Activated CD4-positive, alpha-beta memory T cell treated with anti-CD3 and anti-CD28 coated beads, Interleukin-2, amount 10 ng/mL, durations not matched to agents 7 days and 5 days (primary cell): ENCODE measurements around the gene OSBPL3. TPM values are rescaled to one million over a fixed set of nuclear protein-coding genes. Genes with fewer than 3 reads are reported as not detected.

Experiments used
- CTCF ChIA-PET: fragments of 350-600 bp; sonication (Branson Sonifier 250); formaldehyde crosslinking; loops from one replicate; lab custom pipeline; 2021; ENCODE audit warnings: antibody characterized with exemption, inconsistent platforms; lab: Charles Lee
- POLR2A ChIA-PET: fragments of 350-600 bp; sonication (Branson Sonifier 250); formaldehyde crosslinking; loops from one replicate; lab custom pipeline; 2021; ENCODE audit warnings: antibody characterized with exemption; lab: Charles Lee
- DNase-seq: peaks from one replicate; pipeline ENCODE4 v3.0.0-alpha.2; 2020
- H3K27ac Mint-ChIP-seq: one replicate; pipeline ENCODE4 v1.8.0; 2021; ENCODE audit warnings: mild to moderate bottlenecking, mixed read lengths
- H3K27me3 Mint-ChIP-seq: one replicate; pipeline ENCODE4 v1.8.0; 2021; ENCODE audit warnings: mixed read lengths
- H3K36me3 Mint-ChIP-seq: one replicate; pipeline ENCODE4 v1.8.0; 2021; ENCODE audit warnings: low read depth, mixed read lengths
- H3K4me1 Mint-ChIP-seq: one replicate; pipeline ENCODE4 v1.8.0; 2021; ENCODE audit warnings: mixed read lengths
- H3K4me3 Mint-ChIP-seq: one replicate; pipeline ENCODE4 v1.8.0; 2021; ENCODE audit warnings: mild to moderate bottlenecking, mixed read lengths
- H3K9me3 Mint-ChIP-seq: one replicate; pipeline ENCODE4 v1.8.0; 2021; ENCODE audit warnings: mixed read lengths
- total RNA-seq, 2 experiments: library from RNA; stranded (reverse); gene quantifications; one replicate each; pipeline ENCODE4 v1.2.3, GENCODE V29; 2021

The OSBPL3 gene
- total RNA-seq, 2 experiments from 2014 or later, result 90.3 to 99.9 TPM

DNA sequence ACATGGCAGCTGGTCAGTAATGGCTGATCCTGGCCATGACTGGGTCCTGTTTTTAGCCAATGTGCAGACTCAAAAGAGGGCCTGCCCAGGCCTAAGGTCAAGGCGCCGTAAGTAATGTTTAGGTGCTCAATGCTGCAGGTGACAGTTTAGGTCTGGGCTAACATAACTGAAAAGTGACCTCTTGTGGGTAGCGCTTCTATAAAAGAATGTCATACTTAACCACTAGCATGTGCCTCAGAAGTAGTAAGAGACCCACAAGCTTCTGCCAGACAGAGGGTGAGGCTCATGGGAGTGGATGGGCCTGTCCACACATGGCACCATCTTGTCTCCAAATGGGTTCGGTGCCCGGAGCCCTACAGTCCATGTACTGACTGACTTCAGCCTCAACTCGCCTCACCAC is 132.2 kb downstream of the OSBPL3 start:
- ChIA-PET POLR2A (no interaction called here), CTCF (interaction anchor here (1.0 to 1.1 kb wide), 2 partner anchors 29 to 36 kb away, joined by 3 read pairs; no protein-coding TSS in a partner anchor)
- Mint-ChIP-seq H3K4me3 (no peak overlapping the region), H3K9me3 (no peaks in the 10 kb centered on the region), H3K4me1 (peaks cover 19% of the 10 kb centered on the region), H3K27me3 (no peaks in the 10 kb centered on the region), H3K36me3 (peaks cover 65% of the 10 kb centered on the region), H3K27ac (no peak overlapping the region)
- DNase-seq, result no peak

DNA sequence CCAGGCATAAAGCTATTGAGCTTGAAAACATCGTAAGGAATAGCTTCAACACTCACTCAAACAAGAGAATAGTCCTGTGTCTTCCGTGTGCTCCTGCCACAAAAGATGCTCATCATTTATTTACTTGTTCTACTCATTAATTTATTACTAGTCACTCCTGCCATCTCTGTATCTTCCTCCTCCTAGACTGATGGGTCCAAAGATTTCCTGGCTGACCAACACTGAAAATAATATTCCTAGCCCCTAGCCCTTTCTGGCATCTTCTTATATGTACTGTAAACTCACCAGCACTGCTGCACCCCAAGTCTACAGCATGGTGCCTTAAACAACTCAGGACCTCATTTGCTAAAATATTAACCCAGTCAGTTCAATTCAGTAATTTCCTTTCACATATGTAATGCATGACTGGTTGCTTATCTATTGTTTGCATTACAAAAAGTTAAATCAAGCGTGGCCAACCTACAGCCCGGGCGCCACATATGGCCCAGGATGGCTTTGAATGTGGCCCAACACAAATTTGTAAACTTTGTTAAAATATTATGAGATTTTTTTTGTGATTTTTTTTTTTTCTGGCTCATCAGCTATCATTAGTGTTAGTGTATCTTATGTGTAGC is 136.1 kb downstream of the OSBPL3 start:
- Mint-ChIP-seq H3K27ac (peak overlapping the region; percentile 18), H3K27me3 (no peaks in the 10 kb centered on the region), H3K4me1 (peaks cover 6% of the 10 kb centered on the region), H3K9me3 (no peaks in the 10 kb centered on the region), H3K36me3 (peaks cover 54% of the 10 kb centered on the region), H3K4me3 (no peak overlapping the region)
- CTCF ChIA-PET, result interaction anchor here (1.3 kb wide), 1 partner anchor 23 kb away, joined by 4 read pairs; no protein-coding TSS in a partner anchor
- POLR2A ChIA-PET, result interaction anchor here (1.6 kb wide), 1 partner anchor 23 kb away, joined by 3 read pairs; no protein-coding TSS in a partner anchor
- DNase-seq, result no peak

DNA sequence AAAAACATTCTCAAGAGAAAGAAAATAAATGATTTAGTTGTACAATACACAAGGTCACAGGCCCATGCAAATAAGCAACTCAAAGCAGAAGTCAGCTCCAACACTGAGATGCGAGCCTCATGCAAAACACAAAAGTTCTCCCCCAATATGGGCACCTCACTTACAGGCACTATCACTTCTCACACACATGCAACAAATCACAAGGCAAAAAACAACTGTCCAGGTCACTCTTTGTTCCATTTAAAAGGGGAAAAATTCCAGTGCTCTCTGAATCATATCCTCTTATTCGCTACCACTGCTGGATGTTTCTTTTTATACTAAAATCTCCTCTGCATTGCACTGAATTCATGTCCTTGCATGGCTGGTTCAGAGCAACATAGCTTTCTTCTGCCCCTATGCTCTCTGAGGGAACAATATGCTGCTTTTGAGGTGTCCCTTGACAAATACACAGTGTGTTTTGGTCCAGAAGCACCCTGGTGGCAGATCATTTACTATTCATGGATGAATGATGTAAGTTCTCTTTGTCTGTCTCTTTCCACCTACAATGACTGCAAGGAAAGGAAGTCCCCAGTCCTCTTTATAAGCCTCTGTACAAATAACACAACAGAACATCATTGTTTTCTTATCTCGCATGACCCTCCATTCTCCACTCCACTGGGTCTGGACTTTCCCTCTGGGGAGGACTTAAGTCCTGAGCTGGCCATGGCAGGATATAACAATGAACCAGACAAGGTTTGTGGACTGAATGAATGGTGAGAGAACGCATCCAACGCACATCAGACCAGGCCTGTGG is 137.3 kb downstream of the OSBPL3 start:
- no peaks in the 10 kb centered on the region for H3K27me3 Mint-ChIP-seq
- POLR2A ChIA-PET, result interaction anchor here (1.5 kb wide), 1 partner anchor 21 kb away, joined by 7 read pairs; no protein-coding TSS in a partner anchor
- CTCF ChIA-PET, result no interaction called here
- H3K36me3 Mint-ChIP-seq, result peaks cover 58% of the 10 kb centered on the region
- DNase-seq, result no peak
- peaks cover 15% of the 10 kb centered on the region for H3K4me1 Mint-ChIP-seq
- no peak overlapping the region for H3K27ac Mint-ChIP-seq
- no peak overlapping the region for H3K4me3 Mint-ChIP-seq
- H3K9me3 Mint-ChIP-seq, result no peaks in the 10 kb centered on the region

DNA sequence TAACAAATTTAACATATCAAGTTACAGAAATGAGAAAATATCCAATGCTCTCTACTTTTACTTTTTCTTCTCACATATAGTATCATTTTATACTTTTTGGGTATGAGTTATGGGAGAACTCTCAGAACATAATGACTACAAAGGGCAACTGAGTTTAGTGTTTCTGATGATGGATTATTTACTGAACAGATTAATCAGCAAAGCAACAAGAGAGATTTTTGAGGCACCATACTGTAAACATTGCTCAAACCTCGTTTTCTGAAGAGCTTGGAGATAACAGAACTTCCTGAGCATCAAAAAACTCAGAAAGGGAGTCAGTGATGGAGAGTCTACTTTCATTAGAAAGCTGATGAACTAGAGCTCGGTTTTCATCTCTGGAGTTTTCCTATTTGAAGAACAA is 137.9 kb downstream of the OSBPL3 start:
- POLR2A ChIA-PET, result interaction anchor here (1.5 kb wide), 1 partner anchor 21 kb away, joined by 7 read pairs; no protein-coding TSS in a partner anchor
- Mint-ChIP-seq H3K9me3 (no peaks in the 10 kb centered on the region), H3K4me3 (no peak overlapping the region), H3K4me1 (peaks cover 21% of the 10 kb centered on the region), H3K27me3 (no peaks in the 10 kb centered on the region), H3K36me3 (peaks cover 61% of the 10 kb centered on the region), H3K27ac (no peak overlapping the region)
- DNase-seq, result no peak
- CTCF ChIA-PET, result no interaction called here

DNA sequence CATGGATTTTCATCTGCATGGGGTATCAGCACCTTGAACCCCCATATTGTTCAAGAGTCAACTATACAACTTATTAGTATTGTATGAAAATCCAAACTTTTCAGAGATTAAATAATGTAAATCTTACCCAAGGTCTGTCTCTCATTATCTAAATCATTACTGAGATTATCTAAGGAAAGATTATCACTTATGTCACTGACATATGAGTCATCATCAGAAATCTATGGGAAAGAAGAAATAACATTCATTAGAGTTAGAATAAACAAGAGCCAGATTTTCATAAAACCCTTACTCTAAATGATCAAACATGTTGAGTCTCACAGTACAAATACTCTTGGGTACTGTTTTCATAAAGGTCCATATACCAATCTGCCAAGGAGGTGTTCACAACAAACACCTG is 139.4 kb downstream of the OSBPL3 start:
- Mint-ChIP-seq H3K36me3 (peaks cover 55% of the 10 kb centered on the region), H3K27ac (no peak overlapping the region), H3K27me3 (no peaks in the 10 kb centered on the region), H3K9me3 (no peaks in the 10 kb centered on the region), H3K4me3 (no peak overlapping the region), H3K4me1 (peaks cover 31% of the 10 kb centered on the region)
- CTCF ChIA-PET, result interaction anchor here (0.6 to 0.7 kb wide), 2 partner anchors 14 to 29 kb away, joined by 3 to 4 read pairs; no protein-coding TSS in a partner anchor
- POLR2A ChIA-PET, result interaction anchor here (1.0 kb wide), 1 partner anchor 140 kb away, joined by 3 read pairs; no protein-coding TSS in a partner anchor
- no peak for DNase-seq

DNA sequence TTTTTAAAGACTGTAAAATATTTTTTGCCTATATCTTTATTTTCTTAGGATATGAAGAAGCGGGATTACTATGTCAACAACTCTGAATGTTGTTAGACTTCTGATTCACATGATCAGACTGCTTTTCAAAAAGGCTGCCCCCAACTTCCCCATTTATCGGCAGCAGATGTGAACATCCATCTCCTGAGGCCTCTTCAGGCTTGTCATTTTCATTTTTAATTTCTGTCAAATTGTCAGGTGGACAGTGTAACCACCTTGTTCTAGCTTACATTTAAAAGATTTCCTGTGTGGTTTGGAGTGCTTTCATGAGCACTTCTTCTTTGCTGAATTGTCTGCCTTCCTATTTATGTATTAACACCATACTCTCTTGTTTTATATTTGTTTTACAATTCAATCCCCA is 143.9 kb downstream of the OSBPL3 start:
- H3K27me3 Mint-ChIP-seq, result no peaks in the 10 kb centered on the region
- peaks cover 63% of the 10 kb centered on the region for H3K36me3 Mint-ChIP-seq
- DNase-seq, result no peak
- H3K9me3 Mint-ChIP-seq, result no peaks in the 10 kb centered on the region
- H3K4me3 Mint-ChIP-seq, result no peak overlapping the region
- H3K4me1 Mint-ChIP-seq, result peaks cover 54% of the 10 kb centered on the region
- POLR2A ChIA-PET, result interaction anchor here (0.9 to 1.2 kb wide), 2 partner anchors 9 to 69 kb away, joined by 3 to 7 read pairs; no protein-coding TSS in a partner anchor
- CTCF ChIA-PET, result interaction anchor here (1.0 to 3.4 kb wide), 5 partner anchors 9 to 258 kb away, joined by 3 to 14 read pairs (median 4); partner anchors contain the start of gene OSBPL3
- peak overlapping the region; percentile 16 for H3K27ac Mint-ChIP-seq

DNA sequence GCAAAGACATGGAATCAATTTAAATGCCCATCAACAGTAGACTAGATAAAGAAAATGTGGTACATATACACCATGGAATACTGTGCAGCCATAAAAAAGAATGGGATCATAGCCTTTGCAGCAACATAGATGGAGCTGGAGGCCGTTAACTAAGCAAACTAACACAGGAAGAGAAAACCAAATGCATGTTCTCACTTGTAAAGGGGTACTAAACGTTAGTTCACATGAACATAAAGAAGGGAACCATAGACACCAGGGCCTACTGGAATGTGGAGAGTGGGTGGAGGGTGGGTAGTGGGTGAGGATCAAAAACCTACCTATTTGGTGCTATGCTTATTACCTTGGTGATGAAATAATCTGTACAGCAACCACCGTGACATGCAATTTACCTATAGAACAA is 144.3 kb downstream of the OSBPL3 start:
- no peaks in the 10 kb centered on the region for H3K9me3 Mint-ChIP-seq

DNA sequence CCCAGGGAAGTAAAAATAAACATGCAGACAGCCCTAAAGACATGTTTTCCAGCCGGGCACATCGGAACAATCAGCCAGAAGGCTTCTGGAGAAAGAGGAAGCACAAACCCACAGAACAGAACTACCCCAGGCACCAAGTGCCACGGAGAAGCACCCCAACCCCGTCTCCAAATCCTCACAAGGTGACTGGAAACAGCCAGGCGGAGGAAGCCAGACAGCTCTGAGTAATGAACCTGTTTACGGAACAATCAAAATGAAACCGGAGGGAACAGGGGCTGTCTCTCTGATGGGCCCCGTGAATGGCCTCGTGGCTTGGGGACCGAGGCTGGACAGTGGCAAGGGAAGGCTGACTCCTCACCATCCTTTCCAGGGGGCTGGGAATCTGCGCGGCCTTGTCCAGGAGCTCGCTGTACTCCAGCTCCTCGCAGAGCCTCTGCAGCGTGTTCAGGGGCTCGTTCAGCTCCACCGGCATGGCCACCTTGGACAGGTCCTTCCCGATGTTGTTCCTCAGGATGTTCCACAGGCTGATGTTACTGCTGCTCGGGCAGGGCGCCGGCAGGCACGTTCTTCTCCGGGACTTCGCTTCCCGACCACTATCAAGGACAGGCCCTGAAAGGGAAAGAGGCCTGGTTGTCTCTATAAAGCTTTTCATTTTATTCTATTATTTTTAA is 145.7 kb downstream of the OSBPL3 start:
- Mint-ChIP-seq H3K36me3 (peaks cover 65% of the 10 kb centered on the region), H3K9me3 (no peaks in the 10 kb centered on the region), H3K27ac (no peak overlapping the region), H3K4me3 (no peak overlapping the region), H3K4me1 (peaks cover 71% of the 10 kb centered on the region), H3K27me3 (no peaks in the 10 kb centered on the region)
- POLR2A ChIA-PET, result interaction anchor here (0.9 to 2.6 kb wide), 3 partner anchors 12 to 146 kb away, joined by 3 to 13 read pairs (median 7); partner anchors contain the start of gene OSBPL3
- DNase-seq, result no peak
- CTCF ChIA-PET, result interaction anchor here (1.6 to 3.4 kb wide), 4 partner anchors 14 to 145 kb away, joined by 6 to 14 read pairs (median 7); partner anchors contain the start of gene OSBPL3

More for the DNA sequence above, 144.3 kb downstream of the OSBPL3 start:
- Mint-ChIP-seq H3K27me3 (no peaks in the 10 kb centered on the region), H3K27ac (peak overlapping the region; percentile 40), H3K4me1 (peaks cover 58% of the 10 kb centered on the region), H3K36me3 (peaks cover 64% of the 10 kb centered on the region), H3K4me3 (no peak overlapping the region)
- CTCF ChIA-PET, result interaction anchor here (1.0 to 3.4 kb wide), 5 partner anchors 9 to 258 kb away, joined by 3 to 14 read pairs (median 6); partner anchors contain the start of gene OSBPL3
- POLR2A ChIA-PET, result interaction anchor here (0.9 to 2.2 kb wide), 3 partner anchors 9 to 144 kb away, joined by 3 to 7 read pairs (median 7); partner anchors contain the start of gene OSBPL3
- no peak for DNase-seq

DNA sequence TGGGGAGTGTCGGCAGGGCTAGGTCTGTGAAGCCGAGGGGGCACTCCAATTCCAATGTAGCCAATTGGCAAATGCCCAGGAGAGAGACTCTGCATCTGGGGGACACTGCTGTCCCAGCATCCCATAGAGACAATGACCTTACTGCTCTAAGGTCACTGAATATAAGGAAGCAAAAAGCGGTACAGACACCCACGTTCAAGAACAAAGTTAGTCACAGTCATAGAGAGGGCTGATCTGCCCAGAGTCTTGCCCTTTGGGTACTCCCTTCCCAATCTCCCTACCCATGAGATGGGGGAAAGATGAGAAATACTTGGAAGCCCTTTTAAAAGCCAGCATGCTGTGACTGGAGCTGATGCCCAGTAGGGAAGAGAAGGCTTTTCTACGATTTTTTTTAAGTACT is 146.4 kb downstream of the OSBPL3 start:
- peaks cover 72% of the 10 kb centered on the region for H3K4me1 Mint-ChIP-seq
- H3K36me3 Mint-ChIP-seq, result peaks cover 64% of the 10 kb centered on the region
- H3K4me3 Mint-ChIP-seq, result no peak overlapping the region
- no peaks in the 10 kb centered on the region for H3K9me3 Mint-ChIP-seq
- CTCF ChIA-PET, result interaction anchor here (0.9 to 1.8 kb wide), 3 partner anchors 13 to 146 kb away, joined by 3 to 8 read pairs (median 6); partner anchors contain the start of gene OSBPL3
- H3K27ac Mint-ChIP-seq, result peak overlapping the region; percentile 17
- no peak for DNase-seq
- no peaks in the 10 kb centered on the region for H3K27me3 Mint-ChIP-seq
- POLR2A ChIA-PET, result interaction anchor here (0.9 to 2.6 kb wide), 3 partner anchors 12 to 146 kb away, joined by 3 to 13 read pairs (median 7); partner anchors contain the start of gene OSBPL3

DNA sequence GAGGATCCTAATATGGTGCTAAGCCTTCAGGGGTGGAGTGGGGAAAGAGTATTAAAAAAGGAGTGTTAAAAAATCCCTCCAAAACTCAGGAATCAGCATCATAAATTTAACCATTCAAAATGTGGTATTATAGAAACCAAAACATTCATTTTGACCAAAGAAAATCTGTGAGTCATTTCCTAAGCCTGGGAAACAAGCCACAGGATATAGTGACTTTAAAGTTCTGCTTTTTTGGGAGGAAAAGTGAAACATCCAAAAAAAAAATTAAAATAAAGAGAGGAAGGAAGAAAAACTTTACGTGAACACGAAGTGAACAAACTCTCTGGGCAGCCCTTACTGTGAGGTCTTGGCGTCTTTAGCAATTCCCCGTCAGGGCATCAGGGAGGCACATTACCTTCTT is 148.7 kb downstream of the OSBPL3 start:
- Mint-ChIP-seq H3K27me3 (no peaks in the 10 kb centered on the region), H3K4me1 (peaks cover 77% of the 10 kb centered on the region), H3K4me3 (no peak overlapping the region), H3K27ac (peak overlapping the region; percentile 5), H3K9me3 (no peaks in the 10 kb centered on the region), H3K36me3 (peaks cover 73% of the 10 kb centered on the region)
- DNase-seq, result no peak
- ChIA-PET POLR2A (interaction anchor here (0.6 to 3.3 kb wide), 3 partner anchors 10 to 293 kb away, joined by 3 to 15 read pairs (median 3); partner anchors contain the start of gene CYCS), CTCF (interaction anchor here (2.1 to 2.2 kb wide), 2 partner anchors 11 to 19 kb away, joined by 7 to 9 read pairs; no protein-coding TSS in a partner anchor)

DNA sequence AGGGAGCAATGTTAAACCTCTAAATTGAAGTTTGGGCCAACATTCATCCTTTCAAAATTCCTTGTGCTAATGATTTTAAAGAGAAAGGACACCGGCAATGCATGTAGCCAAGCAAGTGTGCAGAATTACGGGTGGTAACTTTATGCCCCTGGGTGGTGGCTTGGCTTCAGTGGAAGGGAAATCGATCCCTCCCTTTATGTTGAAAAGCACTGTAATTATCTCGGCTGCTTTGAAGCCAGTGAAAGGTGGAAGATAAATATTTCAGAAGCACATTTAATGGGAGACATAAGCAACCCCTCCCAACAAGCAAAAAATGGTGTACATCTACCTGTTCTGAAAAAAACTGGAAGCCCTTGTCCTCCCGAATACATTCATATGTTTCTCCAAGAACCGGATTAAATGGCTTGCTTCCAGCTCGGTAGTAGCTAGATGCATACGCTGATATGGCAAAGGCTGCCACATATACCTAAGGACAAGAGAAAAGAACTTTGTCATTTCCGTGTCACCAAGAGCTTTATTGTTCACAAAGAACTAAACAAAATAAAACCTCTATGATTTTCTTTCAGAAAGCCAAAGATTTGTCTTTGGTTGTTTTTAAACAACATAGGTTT is 149.4 kb downstream of the OSBPL3 start:
- ChIA-PET POLR2A (interaction anchor here (0.6 to 3.3 kb wide), 3 partner anchors 10 to 294 kb away, joined by 3 to 15 read pairs (median 3); partner anchors contain the start of gene CYCS), CTCF (interaction anchor here (2.1 to 2.2 kb wide), 2 partner anchors 10 to 18 kb away, joined by 7 to 9 read pairs; no protein-coding TSS in a partner anchor)
- DNase-seq, result no peak
- no peaks in the 10 kb centered on the region for H3K9me3 Mint-ChIP-seq
- no peak overlapping the region for H3K27ac Mint-ChIP-seq
- H3K4me3 Mint-ChIP-seq, result no peak overlapping the region
- H3K4me1 Mint-ChIP-seq, result peaks cover 78% of the 10 kb centered on the region
- peaks cover 79% of the 10 kb centered on the region for H3K36me3 Mint-ChIP-seq
- H3K27me3 Mint-ChIP-seq, result no peaks in the 10 kb centered on the region
